Glomerular visceral epithelial cell (primary cell): ENCODE data around the gene RASGEF1B.

Source experiments
- DNase-seq: peaks from one replicate; pipeline ENCODE4 v3.0.0-alpha.2; 2016; ENCODE audit errors: extremely low spot score

The RASGEF1B gene

GRCh38 chr4:81399306-81400086, 72.2 kb downstream of the RASGEF1B start:
- no peak for DNase-seq

GRCh38 chr4:81398379-81398778, 73.3 kb downstream of the RASGEF1B start:
- DNase-seq = no peak

GRCh38 chr4:81397635-81398034, 74.1 kb downstream of the RASGEF1B start:
- DNase-seq = no peak

- no peak for DNase-seq
These were observed 76.5 kb downstream of the RASGEF1B start for GRCh38 chr4:81395239-81395638.

GRCh38 chr4:81392164-81392563, 79.5 kb downstream of the RASGEF1B start:
- DNase-seq = no peak

GRCh38 chr4:81389720-81390119, 82.0 kb downstream of the RASGEF1B start:
- no peak for DNase-seq

GRCh38 chr4:81380437-81380836, 91.3 kb downstream of the RASGEF1B start:
- no peak for DNase-seq

GRCh38 chr4:81378386-81378785, 93.3 kb downstream of the RASGEF1B start:
- no peak for DNase-seq

GRCh38 chr4:81377191-81377590, 94.5 kb downstream of the RASGEF1B start:
- DNase-seq = no peak

GRCh38 chr4:81376720-81377119, 95.0 kb downstream of the RASGEF1B start:
- no peak for DNase-seq
